Ovary (tissue), 9 donors: Measurements from ENCODE around the gene CYP3A4. TPM values are rescaled to one million over a fixed set of nuclear protein-coding genes. Genes with fewer than 3 reads are reported as not detected.
"Not testable (repeated sequence)": the region's sequence is repeated elsewhere in the genome, so short reads cannot be mapped to it uniquely, and the experiment has no call there.

Experiments
- DNase-seq, 5 donors: peaks; one replicate each; pipeline ENCODE4 v3.0.0-alpha.2; 2019 to 2020
- H3K27ac ChIP-seq, 2 donors: fragments of 200-600 bp; one replicate each; pipeline versions ENCODE4 v1.5.1 to v1.8.0; 2019 to 2022
- H3K27me3 ChIP-seq: fragments of 200-600 bp; one replicate; pipeline ENCODE4 v1.8.0; 2022
- H3K36me3 ChIP-seq: fragments of 200-600 bp; sonication (generic); one replicate; pipeline ENCODE4 v1.5.1; 2019
- H3K4me1 ChIP-seq: one replicate; pipeline ENCODE4 v1.8.1; 2013; ENCODE audit warnings: mild to moderate bottlenecking, moderate library complexity; ENCODE audit not compliant: insufficient read depth
- H3K4me3 ChIP-seq: fragments of 200-600 bp; sonication (generic); one replicate; pipeline ENCODE4 v1.5.1; 2017
- H3K9me3 ChIP-seq, 2 donors: fragments of 200-600 bp in 1 of 2; sonication (generic) in 1 of 2; one replicate each; pipeline versions ENCODE4 v1.5.1 to v1.8.1; 2013 to 2019; ENCODE audit warnings: mild to moderate bottlenecking in 1 of 2, moderate library complexity in 1 of 2
- CTCF ChIP-seq, 3 donors: fragments of 450-650 bp in 2 of 3; fragments of 200-600 bp in 1 of 3; IDR thresholded peaks; one replicate each; pipeline versions ENCODE4 v1.5.1 to v1.8.0; 2016 to 2022; ENCODE audit warnings: antibody characterized with exemption in 3 of 3, mild to moderate bottlenecking in 1 of 3
- EP300 ChIP-seq: sonication (generic); formaldehyde crosslinking; IDR thresholded peaks from one replicate; pipeline ENCODE4 v1.6.1; 2017; ENCODE audit warnings: antibody characterized with exemption
- POLR2A ChIP-seq: fragments of 450-650 bp; IDR thresholded peaks from one replicate; pipeline ENCODE4 v1.6.1; 2017; ENCODE audit warnings: antibody characterized with exemption, mild to moderate bottlenecking, moderate library complexity
- WGBS, 3 donors: extraction: QIAGEN DNeasy Blood & Tissue Kit in 1 of 3; methylation state at CpG; one replicate each; pipeline versions ENCODE4 v1.1.5 to v1.1.7; 2013 to 2017; 5-methylcytosine and 5-hydroxymethylcytosine counted together
- intact Hi-C, 4 donors: fragments of 100-400 bp; cut with DNase I; formaldehyde crosslinking; loops; one replicate each; pipeline versions ENCODE4 v1.11.0 to v1.15.1; 2022 to 2023
- polyA plus RNA-seq, 2 donors: library from polyadenylated mRNA; stranded (reverse); fragments of 200-250 nt in 1 of 2; fragments of 350-450 nt in 1 of 2; fragmentation: Illumina TruSeq in 1 of 2; extraction: RNeasy Lipid Tissue Mini Kit (QIAGEN cat#74804) in 1 of 2; gene quantifications; one replicate each; pipeline ENCODE4 v1.2.3, GENCODE V29; 2013 to 2014
- total RNA-seq, 7 donors: library from RNA; depleted of rRNA in 2 of 7; stranded (reverse); fragments of >200 nt in 2 of 7; fragmentation: NEBNext Ultra II Directional in 3 of 7; extraction: Animal tissue kit (Norgen Biotek cat#: 25700) in 3 of 7; gene quantifications; one replicate each; pipeline versions ENCODE4 v1.1.0 to v1.2.4, GENCODE V29; 2016 to 2023
- donor health status: DM: no; HTN: no; CAD: no; lungs with moderate emphysema.
- donor health status: DM: no; HTN: no; CAD: no.
- donor health status: Bipolar disorder and iron deficiency.
- donor health status: DM: yes; HTN: yes; CAD: no.
- donor health status: DM: no; HTN: no; CAD: no.
- donor health status: DM: yes; HTN: yes; CAD: no.

The CYP3A4 gene
- total and polyA plus RNA-seq, 9 donors, result 0.05 to 3.7 (median 0.27) TPM; not detected in 1

GRCh38 chr7:99786726-99787335 is 2.8 kb upstream of the CYP3A4 start:
- Histone ChIP-seq H3K36me3 (no peaks in the 10 kb centered on the region), H3K4me1 (no peaks in the 10 kb centered on the region), H3K9me3 (no peaks in the 10 kb centered on the region), H3K27me3 (no peaks in the 10 kb centered on the region), H3K4me3 (no peak overlapping the region), H3K27ac (no peak overlapping the region)
- no peak for DNase-seq
- WGBS, 3 donors, result 49 to 63% (median 53%) methylated on average over 3 of the region's 3 CpGs
- TF ChIP-seq EP300 (no peak), POLR2A (no peak), CTCF (IDR thresholded peaks at IDR 0.05) (no peak)
- intact Hi-C loops, result no loop called here

- H3K36me3 ChIP-seq, H3K9me3 ChIP-seq, intact Hi-C loops: not testable (repeated sequence)
Observed at GRCh38 chr7:99785654-99786053, 1.7 kb upstream of the CYP3A4 start.

GRCh38 chr7:99782012-99782953 is 1.7 kb downstream of the CYP3A4 start:
- 67 to 72% (median 68%) methylated on average over 5 of the region's 5 CpGs for WGBS, 3 donors
- Histone ChIP-seq H3K4me1 (no peaks in the 10 kb centered on the region), H3K9me3 (no peaks in the 10 kb centered on the region), H3K27ac (no peak overlapping the region), H3K36me3 (no peaks in the 10 kb centered on the region), H3K27me3 (no peaks in the 10 kb centered on the region), H3K4me3 (no peak overlapping the region)
- TF ChIP-seq EP300, result no peak
- no peak for TF ChIP-seq POLR2A
- no peak for TF ChIP-seq CTCF (IDR thresholded peaks at IDR 0.05)
- intact Hi-C loops, result no loop called here
- no peak for DNase-seq

More at GRCh38 chr7:99785654-99786053, 1.7 kb upstream of the CYP3A4 start:
- H3K27ac ChIP-seq, H3K4me3 ChIP-seq, H3K4me1 ChIP-seq, DNase-seq, H3K27me3 ChIP-seq: not testable (repeated sequence)
- WGBS, 3 donors, result 58 to 70% (median 67%) methylated on average over 3 of the region's 3 CpGs

GRCh38 chr7:99780588-99780987 is 3.4 kb downstream of the CYP3A4 start:
- no peaks in the 10 kb centered on the region for H3K36me3 ChIP-seq
- intact Hi-C loops, result no loop called here
- H3K4me1 ChIP-seq, result no peaks in the 10 kb centered on the region
- WGBS, 3 donors, result 61 to 90% (median 85%) methylated on average over 1 of the region's 1 CpG
- H3K27me3 ChIP-seq, result no peaks in the 10 kb centered on the region
- no peak overlapping the region for H3K4me3 ChIP-seq
- no peak overlapping the region for H3K27ac ChIP-seq
- DNase-seq, result no peak
- TF ChIP-seq CTCF (IDR thresholded peaks at IDR 0.05) (no peak), POLR2A (no peak), EP300 (no peak)
- H3K9me3 ChIP-seq, result no peaks in the 10 kb centered on the region

GRCh38 chr7:99779949-99780348 is 4.0 kb downstream of the CYP3A4 start:
- TF ChIP-seq POLR2A (no peak), CTCF (IDR thresholded peaks at IDR 0.05) (no peak), EP300 (no peak)
- Histone ChIP-seq H3K27ac (no peak overlapping the region), H3K36me3 (no peaks in the 10 kb centered on the region), H3K9me3 (no peaks in the 10 kb centered on the region), H3K4me3 (no peak overlapping the region), H3K27me3 (no peaks in the 10 kb centered on the region), H3K4me1 (no peaks in the 10 kb centered on the region)
- intact Hi-C loops, result no loop called here
- DNase-seq, result no peak
- 80 to 84% (median 80%) methylated on average over 3 of the region's 3 CpGs for WGBS, 3 donors
